GM19372 (cell line): ENCODE data around the gene XCR1.

ENCODE experiments used
- ATAC-seq: cut with Tn5 transposase; IDR thresholded peaks from one replicate; pipeline ENCODE4 v1.9.1; 2021; ENCODE audit warnings: mild to moderate bottlenecking, low read depth, moderate library complexity; ENCODE audit not compliant: unreplicated experiment

Gene XCR1

GRCh38 chr3:45985532-45986302 lies 41.6 kb downstream of the XCR1 start:
- ATAC-seq = no peak

GRCh38 chr3:45984331-45985312 lies 42.7 kb downstream of the XCR1 start:
- ATAC-seq = no peak

GRCh38 chr3:45983770-45984169 lies 43.5 kb downstream of the XCR1 start:
- no peak for ATAC-seq

- no peak for ATAC-seq
These were observed 45.8 kb downstream of the XCR1 start for GRCh38 chr3:45981346-45982074.

GRCh38 chr3:45980819-45981218 lies 46.5 kb downstream of the XCR1 start:
- no peak for ATAC-seq

- ATAC-seq = no peak
These were observed 47.0 kb downstream of the XCR1 start for GRCh38 chr3:45980229-45980813.

- no peak for ATAC-seq
These were observed 47.9 kb downstream of the XCR1 start for GRCh38 chr3:45979378-45979777.

- no peak for ATAC-seq
These were observed 49.1 kb downstream of the XCR1 start for GRCh38 chr3:45978006-45978761.

GRCh38 chr3:45976191-45977091 lies 50.8 kb downstream of the XCR1 start:
- ATAC-seq = no peak

- no peak for ATAC-seq
These were observed 51.6 kb downstream of the XCR1 start for GRCh38 chr3:45975686-45976085.

GRCh38 chr3:45974686-45975085 lies 52.6 kb downstream of the XCR1 start:
- no peak for ATAC-seq

GRCh38 chr3:45972534-45973402 lies 54.5 kb downstream of the XCR1 start:
- ATAC-seq = no peak

GRCh38 chr3:45969953-45970352 lies 57.3 kb downstream of the XCR1 start:
- ATAC-seq = no peak

- no peak for ATAC-seq
These were observed 58.2 kb downstream of the XCR1 start for GRCh38 chr3:45969116-45969515.

GRCh38 chr3:45968706-45969105 lies 58.6 kb downstream of the XCR1 start:
- no peak for ATAC-seq

GRCh38 chr3:45968149-45968548 lies 59.1 kb downstream of the XCR1 start:
- no peak for ATAC-seq

- ATAC-seq = no peak
These were observed 59.6 kb downstream of the XCR1 start for GRCh38 chr3:45967724-45968123.
